ENCODE measurements around the gene HSPA12B.

The HSPA12B gene

DNA sequence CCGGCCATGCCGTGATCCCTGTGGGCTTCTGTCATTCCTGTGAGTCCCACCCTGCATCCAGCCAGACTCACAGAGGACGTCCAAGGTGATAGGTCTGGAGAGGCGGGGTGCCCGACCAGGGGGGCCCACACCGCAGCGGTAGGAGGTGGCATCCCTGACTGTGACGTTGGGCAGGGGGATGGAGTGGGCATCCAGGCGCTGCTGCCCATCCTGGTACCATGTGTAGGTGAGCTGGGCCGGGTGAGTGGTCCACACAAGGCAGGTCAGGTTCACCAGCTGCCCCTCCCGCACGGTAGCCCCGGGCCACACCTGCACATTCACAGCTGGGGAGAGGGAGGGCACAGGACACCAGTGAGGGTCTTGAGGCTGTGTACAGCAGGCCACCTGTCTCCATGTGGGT lies 39.1 kb upstream of the HSPA12B start:
- H3K4me3 ChIP-seq (ENCODE audit: low read depth, low read length) = no peak overlapping the region
- H2AFZ ChIP-seq (ENCODE audit: low read length, unreplicated experiment) = no peak overlapping the region
- no peaks in the 10 kb centered on the region for H3K4me1 ChIP-seq (ENCODE audit: control insufficient read depth, insufficient read depth, low read length, unreplicated experiment)
- H3K36me3 ChIP-seq (ENCODE audit: insufficient read depth, low read length) = no peaks in the 10 kb centered on the region
- H3K27me3 ChIP-seq (ENCODE audit: insufficient read depth, low read length) = 0 out of 2 replicates have a peak, but pooled peaks cover 2% of the 10 kb centered on the region
- H3K27ac ChIP-seq (ENCODE audit: low read depth, low read length) = no peak overlapping the region
- no peaks in the 10 kb centered on the region for H3K79me2 ChIP-seq (ENCODE audit: control insufficient read depth, insufficient read depth, low read length, unreplicated experiment)

DNA sequence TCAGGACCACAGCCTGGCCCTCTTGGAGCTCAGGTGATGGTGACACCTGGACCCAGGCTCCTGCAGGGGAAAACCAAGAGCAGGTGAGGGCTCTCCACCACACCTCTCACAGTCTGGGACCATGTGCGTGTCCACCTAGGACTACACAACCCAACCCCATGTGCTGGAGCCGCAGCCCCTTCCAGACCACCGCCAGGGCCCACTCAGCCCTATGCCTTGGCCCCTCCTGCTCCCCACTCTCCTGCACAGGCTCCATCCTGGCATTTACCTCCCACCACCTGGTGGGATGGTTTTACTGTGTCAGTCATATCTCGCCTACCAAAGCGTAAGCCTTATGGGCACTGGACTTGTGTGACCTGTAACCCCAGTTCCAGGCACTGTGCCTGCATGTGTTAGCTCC lies 37.6 kb upstream of the HSPA12B start:
- H3K4me3 ChIP-seq (ENCODE audit: low read depth, low read length) = no peak overlapping the region
- no peaks in the 10 kb centered on the region for H3K79me2 ChIP-seq (ENCODE audit: control insufficient read depth, insufficient read depth, low read length, unreplicated experiment)
- H3K27me3 ChIP-seq (ENCODE audit: insufficient read depth, low read length) = 0 out of 2 replicates have a peak, but pooled peaks cover 3% of the 10 kb centered on the region
- no peak overlapping the region for H3K27ac ChIP-seq (ENCODE audit: low read depth, low read length)
- no peak overlapping the region for H2AFZ ChIP-seq (ENCODE audit: low read length, unreplicated experiment)
- no peaks in the 10 kb centered on the region for H3K36me3 ChIP-seq (ENCODE audit: insufficient read depth, low read length)
- H3K4me1 ChIP-seq (ENCODE audit: control insufficient read depth, insufficient read depth, low read length, unreplicated experiment) = no peaks in the 10 kb centered on the region

DNA sequence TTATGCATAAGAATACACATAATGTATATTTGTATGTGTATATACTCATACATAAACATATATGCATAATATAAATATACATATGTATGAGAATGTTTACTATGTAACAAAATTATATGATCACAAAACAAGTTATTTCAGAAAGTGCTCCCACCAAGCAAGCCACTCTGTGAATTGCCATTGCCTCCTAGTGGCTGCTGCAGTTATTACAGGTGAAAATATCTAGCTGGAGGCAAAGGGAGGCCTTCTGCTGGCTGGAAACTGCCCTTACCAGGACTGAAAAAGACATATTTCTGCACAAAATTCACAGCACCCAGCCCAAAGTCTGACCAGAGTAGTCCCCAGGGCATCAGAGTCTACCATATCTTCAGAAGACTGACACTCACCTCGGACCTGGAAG lies 36.3 kb upstream of the HSPA12B start:
- no peak overlapping the region for H3K27ac ChIP-seq (ENCODE audit: low read depth, low read length)
- H3K79me2 ChIP-seq (ENCODE audit: control insufficient read depth, insufficient read depth, low read length, unreplicated experiment) = no peaks in the 10 kb centered on the region
- H3K36me3 ChIP-seq (ENCODE audit: insufficient read depth, low read length) = no peaks in the 10 kb centered on the region
- H2AFZ ChIP-seq (ENCODE audit: low read length, unreplicated experiment) = no peak overlapping the region
- 0 out of 2 replicates have a peak, but pooled peaks cover 3% of the 10 kb centered on the region for H3K27me3 ChIP-seq (ENCODE audit: insufficient read depth, low read length)
- H3K4me3 ChIP-seq (ENCODE audit: low read depth, low read length) = no peak overlapping the region
- H3K4me1 ChIP-seq (ENCODE audit: control insufficient read depth, insufficient read depth, low read length, unreplicated experiment) = no peaks in the 10 kb centered on the region

DNA sequence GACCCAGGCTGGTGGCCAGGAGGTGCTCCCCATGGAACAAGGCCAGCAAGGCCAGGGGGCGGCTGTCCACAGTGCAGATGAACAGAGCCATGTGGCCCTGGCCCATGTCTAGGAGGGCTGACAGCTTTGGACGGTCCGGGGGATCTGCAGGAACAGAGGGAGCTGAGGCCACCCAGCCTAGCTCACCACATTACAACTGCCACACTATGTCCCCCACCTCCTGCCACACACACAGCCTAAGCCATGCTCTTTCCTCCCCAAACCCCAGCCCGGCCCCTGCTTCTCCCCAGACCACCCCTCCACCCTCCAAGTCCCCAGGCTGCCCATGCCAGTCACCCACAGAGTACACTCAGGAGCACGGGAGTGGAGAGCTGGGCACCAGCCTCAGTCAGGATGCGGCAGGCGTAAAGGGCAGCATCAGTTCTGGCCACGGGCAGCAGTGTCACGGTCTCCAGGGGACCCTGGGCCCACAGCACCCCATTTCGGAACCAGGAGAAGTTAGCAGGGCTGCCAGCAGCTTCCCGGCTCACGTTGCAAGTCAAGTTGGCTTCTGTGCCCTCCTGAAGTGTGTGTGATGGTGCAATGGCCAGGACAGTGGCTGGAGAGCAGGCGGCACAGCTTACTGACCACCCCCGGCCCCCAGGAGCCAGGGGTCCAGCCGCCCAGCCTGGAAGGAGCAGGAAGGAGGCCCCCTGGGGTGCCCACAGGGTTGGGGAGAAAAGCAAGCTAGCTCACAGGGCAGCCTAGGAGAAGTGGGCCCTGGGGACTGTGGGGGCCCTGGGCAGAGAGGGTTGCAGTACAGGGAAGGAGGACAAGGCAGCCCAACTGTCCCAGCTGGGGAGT lies 35.5 kb upstream of the HSPA12B start:
- Histone ChIP-seq H3K79me2 (ENCODE audit: control insufficient read depth, insufficient read depth, low read length, unreplicated experiment) (no peaks in the 10 kb centered on the region), H3K27ac (ENCODE audit: low read depth, low read length) (no peak overlapping the region), H3K27me3 (ENCODE audit: insufficient read depth, low read length) (0 out of 2 replicates have a peak, but pooled peaks cover 3% of the 10 kb centered on the region), H2AFZ (ENCODE audit: low read length, unreplicated experiment) (no peak overlapping the region), H3K4me3 (ENCODE audit: low read depth, low read length) (no peak overlapping the region), H3K4me1 (ENCODE audit: control insufficient read depth, insufficient read depth, low read length, unreplicated experiment) (no peaks in the 10 kb centered on the region), H3K36me3 (ENCODE audit: insufficient read depth, low read length) (no peaks in the 10 kb centered on the region)

DNA sequence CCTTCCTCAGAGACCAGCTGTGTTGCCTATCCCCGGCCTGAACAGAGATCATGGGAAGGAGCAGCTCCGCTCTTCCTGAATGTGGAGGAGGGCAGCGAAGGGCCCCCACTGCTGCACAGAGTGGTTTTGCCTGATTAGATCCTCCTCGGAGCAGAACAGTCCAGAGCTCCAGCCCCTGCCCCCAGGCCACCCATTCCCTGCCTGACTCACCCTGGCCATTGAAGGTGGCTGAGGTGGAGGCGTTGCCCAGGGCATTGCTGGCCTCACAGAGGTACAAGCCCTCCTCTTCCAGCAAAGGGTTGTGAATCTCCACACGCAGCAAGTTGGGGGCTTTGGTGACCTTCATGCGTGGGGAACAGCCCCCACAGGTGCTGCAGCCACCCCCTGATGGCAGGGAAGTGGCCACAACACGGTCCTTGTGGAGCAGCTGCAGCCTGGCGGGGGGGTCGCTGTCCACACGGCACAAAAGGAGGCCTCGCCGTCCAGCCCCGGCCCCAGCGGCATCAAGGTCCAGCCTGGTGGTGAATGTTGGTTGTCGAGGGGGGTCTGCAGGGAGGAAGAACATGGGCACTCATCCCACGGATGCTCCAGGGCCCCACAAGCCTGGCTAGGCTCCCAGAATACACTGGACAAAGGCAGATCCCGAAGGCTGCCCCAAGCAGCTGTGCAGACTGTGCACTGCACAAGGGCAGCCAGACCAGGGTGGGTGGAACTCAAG lies 34.7 kb upstream of the HSPA12B start:
- H3K27ac ChIP-seq (ENCODE audit: low read depth, low read length) = no peak overlapping the region
- no peaks in the 10 kb centered on the region for H3K79me2 ChIP-seq (ENCODE audit: control insufficient read depth, insufficient read depth, low read length, unreplicated experiment)
- no peaks in the 10 kb centered on the region for H3K4me1 ChIP-seq (ENCODE audit: control insufficient read depth, insufficient read depth, low read length, unreplicated experiment)
- no peaks in the 10 kb centered on the region for H3K36me3 ChIP-seq (ENCODE audit: insufficient read depth, low read length)
- H3K27me3 ChIP-seq (ENCODE audit: insufficient read depth, low read length) = 0 out of 2 replicates have a peak, but pooled peaks cover 3% of the 10 kb centered on the region
- no peak overlapping the region for H3K4me3 ChIP-seq (ENCODE audit: low read depth, low read length)
- no peak overlapping the region for H2AFZ ChIP-seq (ENCODE audit: low read length, unreplicated experiment)

DNA sequence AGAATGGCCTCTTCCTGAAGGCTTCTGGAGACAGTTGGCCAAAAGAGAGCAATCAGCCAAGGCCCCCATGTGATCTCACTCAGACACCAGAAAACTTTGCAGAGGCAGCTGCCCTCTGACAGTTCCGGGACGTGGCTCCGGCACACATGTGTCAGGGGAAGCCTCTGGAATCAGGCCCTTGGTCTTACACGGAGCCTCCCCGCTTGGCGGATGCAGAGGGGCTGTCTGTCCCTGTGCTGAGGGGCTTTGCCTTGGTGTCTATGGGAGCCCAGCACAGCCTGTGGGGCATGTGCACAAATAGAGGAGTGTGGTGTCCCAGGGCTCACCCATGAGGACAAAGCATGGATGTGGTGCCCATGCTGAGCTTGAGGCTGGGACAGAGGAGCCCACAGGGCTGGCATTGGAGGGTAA lies 33.9 kb upstream of the HSPA12B start:
- H3K4me3 ChIP-seq (ENCODE audit: low read depth, low read length) = no peak overlapping the region
- H2AFZ ChIP-seq (ENCODE audit: low read length, unreplicated experiment) = no peak overlapping the region
- H3K79me2 ChIP-seq (ENCODE audit: control insufficient read depth, insufficient read depth, low read length, unreplicated experiment) = no peaks in the 10 kb centered on the region
- H3K27ac ChIP-seq (ENCODE audit: low read depth, low read length) = no peak overlapping the region
- H3K4me1 ChIP-seq (ENCODE audit: control insufficient read depth, insufficient read depth, low read length, unreplicated experiment) = no peaks in the 10 kb centered on the region
- H3K27me3 ChIP-seq (ENCODE audit: insufficient read depth, low read length) = 0 out of 2 replicates have a peak, but pooled peaks cover 3% of the 10 kb centered on the region
- H3K36me3 ChIP-seq (ENCODE audit: insufficient read depth, low read length) = no peaks in the 10 kb centered on the region

DNA sequence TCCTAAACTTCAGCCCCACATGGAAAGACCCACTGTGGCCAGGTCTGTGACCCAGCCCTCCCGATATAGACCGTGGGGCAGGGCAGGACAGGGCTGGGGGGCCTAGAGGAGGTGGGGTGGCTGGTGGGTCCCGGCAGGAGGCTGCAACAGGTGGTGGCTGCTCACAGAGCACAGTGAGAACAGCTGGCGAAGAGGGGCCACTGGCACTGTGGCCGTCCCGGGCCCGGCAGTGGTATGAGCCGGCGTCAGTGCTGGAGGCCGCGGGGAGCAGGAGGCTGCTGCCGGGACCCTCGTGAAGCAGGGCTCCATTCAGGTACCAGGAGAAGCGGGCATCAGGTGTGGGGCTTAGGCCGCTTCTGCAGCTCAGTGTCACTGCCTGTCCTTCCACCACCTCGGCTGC lies 33.4 kb upstream of the HSPA12B start:
- Histone ChIP-seq H3K27ac (ENCODE audit: low read depth, low read length) (no peak overlapping the region), H2AFZ (ENCODE audit: low read length, unreplicated experiment) (no peak overlapping the region)

DNA sequence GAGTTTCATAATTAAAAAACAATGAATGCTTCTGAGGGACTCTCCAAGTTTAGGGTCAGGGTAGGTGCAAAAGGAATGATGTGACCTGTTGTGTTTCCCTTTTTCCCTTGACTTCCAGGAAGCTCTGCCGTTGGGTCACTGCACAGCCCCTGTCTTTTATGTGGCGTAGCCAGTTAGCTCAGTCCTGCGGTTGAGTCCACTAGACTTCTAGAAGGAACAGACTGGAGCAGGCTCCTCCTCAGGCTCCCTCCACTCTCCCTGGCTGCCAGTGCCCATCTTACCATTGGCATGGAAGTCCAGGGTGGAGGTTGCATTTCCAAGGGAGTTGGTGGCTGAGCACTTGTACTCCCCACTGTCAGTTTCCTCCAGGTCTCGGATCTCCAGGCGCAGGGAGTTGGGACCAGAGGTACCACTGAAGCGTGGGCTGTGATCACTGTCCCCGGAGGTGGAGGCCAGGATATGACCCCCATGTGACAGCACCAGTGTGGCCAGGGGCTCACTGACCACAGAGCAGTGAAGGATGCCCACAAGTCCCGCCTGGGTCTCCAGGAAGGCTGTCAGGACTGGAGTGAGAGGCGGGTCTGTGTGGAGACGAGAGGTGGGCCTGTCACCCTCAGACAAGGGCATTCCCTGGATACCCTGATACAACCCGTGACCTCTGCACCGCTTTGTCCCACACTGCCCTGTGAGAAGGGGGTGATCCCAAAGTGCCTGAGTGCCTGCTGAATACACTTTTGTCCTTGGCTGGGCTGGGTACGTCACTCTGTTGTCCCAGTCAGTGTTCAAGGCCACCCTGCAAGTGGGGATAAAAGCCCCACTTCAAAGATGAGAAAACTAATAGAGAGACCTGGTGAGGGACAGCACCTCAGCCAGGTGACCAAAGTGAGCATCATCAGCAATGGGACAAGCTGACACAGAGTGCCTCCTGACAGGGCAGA lies 31.2 kb upstream of the HSPA12B start:
- Histone ChIP-seq H2AFZ (ENCODE audit: low read length, unreplicated experiment) (no peak overlapping the region), H3K4me3 (ENCODE audit: low read depth, low read length) (no peak overlapping the region), H3K27ac (ENCODE audit: low read depth, low read length) (no peak overlapping the region), H3K4me1 (ENCODE audit: control insufficient read depth, insufficient read depth, low read length, unreplicated experiment) (no peaks in the 10 kb centered on the region), H3K27me3 (ENCODE audit: insufficient read depth, low read length) (0 out of 2 replicates have a peak, but pooled peaks cover 3% of the 10 kb centered on the region), H3K36me3 (ENCODE audit: insufficient read depth, low read length) (no peaks in the 10 kb centered on the region), H3K79me2 (ENCODE audit: control insufficient read depth, insufficient read depth, low read length, unreplicated experiment) (no peaks in the 10 kb centered on the region)

More for the DNA sequence above, 33.4 kb upstream of the HSPA12B start:
- Histone ChIP-seq H3K36me3 (ENCODE audit: insufficient read depth, low read length) (no peaks in the 10 kb centered on the region), H3K79me2 (ENCODE audit: control insufficient read depth, insufficient read depth, low read length, unreplicated experiment) (no peaks in the 10 kb centered on the region), H3K4me3 (ENCODE audit: low read depth, low read length) (no peak overlapping the region), H3K27me3 (ENCODE audit: insufficient read depth, low read length) (0 out of 2 replicates have a peak, but pooled peaks cover 3% of the 10 kb centered on the region), H3K4me1 (ENCODE audit: control insufficient read depth, insufficient read depth, low read length, unreplicated experiment) (no peaks in the 10 kb centered on the region)

DNA sequence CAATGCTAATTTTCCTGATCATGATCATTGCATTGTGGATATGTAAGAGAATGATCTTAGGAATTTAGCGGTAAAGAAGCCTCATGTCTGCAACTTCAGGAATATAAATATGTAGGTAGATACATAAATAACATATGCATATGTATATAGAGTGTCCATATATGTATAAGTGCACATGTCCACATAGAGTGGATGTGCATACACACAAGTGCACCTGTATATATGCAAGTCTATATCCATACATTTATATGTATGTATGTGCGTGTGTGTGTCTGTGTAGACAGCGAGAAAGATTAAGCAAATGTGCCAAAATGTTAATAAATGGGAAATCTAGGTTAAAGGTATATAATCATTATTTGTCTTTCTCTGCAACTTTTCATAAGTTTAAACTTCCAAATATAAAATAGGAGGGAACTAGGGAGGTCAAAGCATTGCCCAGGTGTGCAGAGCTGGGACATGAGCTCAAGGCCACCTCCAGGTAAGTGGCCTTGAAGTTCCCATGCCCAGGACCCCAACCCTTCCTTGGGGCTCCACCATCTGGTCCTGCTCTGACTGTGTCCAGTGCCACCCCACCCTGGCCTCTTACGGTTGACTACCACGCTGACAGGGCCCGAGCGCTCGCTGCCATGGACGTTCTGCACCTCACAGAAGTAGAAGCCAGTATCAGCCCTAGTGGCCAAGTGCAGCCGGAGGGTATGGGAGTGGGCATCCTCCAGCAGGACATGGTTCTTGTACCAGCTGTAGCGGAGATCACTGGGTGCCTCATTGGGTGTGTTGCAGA lies 29.7 kb upstream of the HSPA12B start:
- H3K4me3 ChIP-seq (ENCODE audit: low read depth, low read length) = no peak overlapping the region
- H3K27ac ChIP-seq (ENCODE audit: low read depth, low read length) = no peak overlapping the region
- no peaks in the 10 kb centered on the region for H3K79me2 ChIP-seq (ENCODE audit: control insufficient read depth, insufficient read depth, low read length, unreplicated experiment)
- 0 out of 2 replicates have a peak, but pooled peaks cover 3% of the 10 kb centered on the region for H3K27me3 ChIP-seq (ENCODE audit: insufficient read depth, low read length)
- H3K36me3 ChIP-seq (ENCODE audit: insufficient read depth, low read length) = no peaks in the 10 kb centered on the region
- H3K4me1 ChIP-seq (ENCODE audit: control insufficient read depth, insufficient read depth, low read length, unreplicated experiment) = no peaks in the 10 kb centered on the region
- H2AFZ ChIP-seq (ENCODE audit: low read length, unreplicated experiment) = no peak overlapping the region

All from ACC112 (cell line).